SK-N-SH (cell line): ENCODE data around the gene KLHDC8A. TPM values are rescaled to one million over a fixed set of nuclear protein-coding genes. Genes with fewer than 3 reads are reported as not detected.
"Not testable (repeated sequence)": the region's sequence is repeated elsewhere in the genome, so short reads cannot be mapped to it uniquely, and the experiment has no call there.

Experiments
- CTCF ChIA-PET: fragments of 300-600, 350-600 bp; formaldehyde crosslinking; extraction: SDS; loops from one replicate; lab custom pipeline; 2021; lab: Yijun Ruan, JAX
- POLR2A ChIA-PET: fragments of 350-600 bp; sonication (Branson Sonifier 250); formaldehyde crosslinking; extraction: SDS; loops from one replicate; lab custom pipeline; 2020; ENCODE audit warnings: antibody characterized with exemption, inconsistent platforms; lab: Yijun Ruan, JAX
- DNase-seq: peaks from one replicate; pipeline ENCODE4 v3.0.0; 2012
- H2AFZ ChIP-seq: fragments of 200-600 bp; sonication (generic); 2 replicates; pipeline ENCODE4 v1.8.1; 2016; ENCODE audit warnings: antibody characterized with exemption, mild to moderate bottlenecking, low read depth
- H3F3A ChIP-seq: fragments of 200-600 bp; sonication (generic); replicated peaks from 2 replicates; pipeline ENCODE3; 2016; ENCODE audit warnings: antibody characterized with exemption, mild to moderate bottlenecking; ENCODE audit not compliant: insufficient read depth
- H3K27ac ChIP-seq, 2 experiments: fragments of 200-500 bp in 1 of 2; fragments of 200-600 bp in 1 of 2; sonication (Bioruptor generic) in 1 of 2; sonication (generic), shearing (Covaris generic) in 1 of 2; 2 replicates each; pipeline versions ENCODE4 v1.5.1 to v1.6.1; 2014 to 2016; ENCODE audit warnings: low read depth in 2 of 2, inconsistent platforms in 1 of 2, low read length in 1 of 2, mild to moderate bottlenecking in 1 of 2, mixed read lengths in 1 of 2
- H3K27me3 ChIP-seq: fragments of 200-600 bp; sonication (generic), shearing (Covaris generic); 2 replicates; pipeline ENCODE4 v1.6.1; 2016; ENCODE audit warnings: mixed run types; ENCODE audit not compliant: insufficient read depth
- H3K36me3 ChIP-seq, 2 experiments: fragments of 200-500 bp in 1 of 2; fragments of 200-600 bp in 1 of 2; sonication (Bioruptor generic) in 1 of 2; sonication (generic) in 1 of 2; replicated peaks in 1 of 2; 2 replicates each; pipeline versions ENCODE3 to v1.5.1; 2014 to 2016; ENCODE audit warnings: low read length in 1 of 2, mild to moderate bottlenecking in 1 of 2; ENCODE audit not compliant: insufficient read depth in 2 of 2, control insufficient read depth in 1 of 2
- H3K4me1 ChIP-seq, 2 experiments: fragments of 200-500 bp in 1 of 2; fragments of 200-600 bp in 1 of 2; sonication (Bioruptor generic) in 1 of 2; sonication (generic), shearing (Covaris generic) in 1 of 2; 2 replicates each; pipeline versions ENCODE4 v1.5.1 to v1.6.1; 2014 to 2016; ENCODE audit warnings: low read depth in 1 of 2, low read length in 1 of 2, mixed run types in 1 of 2; ENCODE audit not compliant: insufficient read depth in 2 of 2, control insufficient read depth in 1 of 2
- H3K4me2 ChIP-seq: fragments of 200-600 bp; sonication (generic), shearing (Covaris generic); 2 replicates; pipeline ENCODE4 v1.6.1; 2017; ENCODE audit warnings: mixed run types
- H3K4me3 ChIP-seq, 2 experiments: fragments of 200-500 bp in 1 of 2; fragments of 200-600 bp in 1 of 2; sonication (Bioruptor generic) in 1 of 2; sonication (generic), shearing (Covaris generic) in 1 of 2; 2 replicates each; pipeline versions ENCODE4 v1.5.1 to v1.8.1; 2014 to 2016; ENCODE audit warnings: low read depth in 2 of 2, inconsistent platforms in 1 of 2, low read length in 1 of 2, mild to moderate bottlenecking in 1 of 2, mixed read lengths in 1 of 2, moderate library complexity in 1 of 2
- H3K79me2 ChIP-seq: fragments of 200-600 bp; sonication (generic); 2 replicates; pipeline ENCODE4 v1.8.1; 2017; ENCODE audit warnings: mild to moderate bottlenecking; ENCODE audit not compliant: insufficient read depth
- H3K9ac ChIP-seq: fragments of 200-600 bp; sonication (generic); 2 replicates; pipeline ENCODE4 v1.6.1; 2017; ENCODE audit warnings: mixed run types
- H3K9me2 ChIP-seq: fragments of 200-600 bp; sonication (generic); 2 replicates; pipeline ENCODE4 v1.6.1; 2017; ENCODE audit warnings: mixed run types
- H3K9me3 ChIP-seq: fragments of 200-600 bp; sonication (generic); 2 replicates; pipeline ENCODE4 v1.6.1; 2017; ENCODE audit warnings: mixed run types, mild to moderate bottlenecking, moderate library complexity
- H4K20me1 ChIP-seq: fragments of 200-600 bp; sonication (generic); 2 replicates; pipeline ENCODE4 v1.6.1; 2017; ENCODE audit warnings: mild to moderate bottlenecking, mixed run types; ENCODE audit not compliant: insufficient read depth
- ELF1 ChIP-seq: IDR thresholded peaks from 2 replicates; pipeline ENCODE4 v1.4.0; 2012
- EZH2phosphoT487 ChIP-seq: fragments of 200-600 bp; sonication (generic); IDR thresholded peaks from 2 replicates; pipeline ENCODE4 v1.6.1; 2017; ENCODE audit warnings: low read depth, mixed run types, mild to moderate bottlenecking, antibody characterized with exemption, moderate library complexity, borderline replicate concordance
- FOSL2 ChIP-seq: IDR thresholded peaks from 2 replicates; pipeline ENCODE4 v1.4.0; 2012; ENCODE audit warnings: low read depth, mild to moderate bottlenecking, moderate library complexity, borderline replicate concordance
- GABPA ChIP-seq: IDR thresholded peaks from 2 replicates; pipeline ENCODE4 v1.4.0; 2012; ENCODE audit warnings: low read depth, mild to moderate bottlenecking
- GATA2 ChIP-seq: sonication (generic); formaldehyde crosslinking; IDR thresholded peaks from 2 replicates; pipeline ENCODE4 v1.5.0; 2020; ENCODE audit warnings: mild to moderate bottlenecking, missing genetic modification reagents
- JUND ChIP-seq: IDR thresholded peaks from 2 replicates; pipeline ENCODE4 v1.4.0; 2012
- MEF2A ChIP-seq: IDR thresholded peaks from 2 replicates; pipeline ENCODE4 v1.4.0; 2012; ENCODE audit warnings: low read depth, borderline replicate concordance
- MXI1 ChIP-seq: IDR thresholded peaks from 2 replicates; pipeline ENCODE4 v1.6.1; 2012; ENCODE audit warnings: mild to moderate bottlenecking, low read depth, low read length, improper control_type of control experiment
- NFIC ChIP-seq: IDR thresholded peaks from 2 replicates; pipeline ENCODE4 v1.4.0; 2012; ENCODE audit warnings: borderline replicate concordance
- POLR2AphosphoS5 ChIP-seq: IDR thresholded peaks from 2 replicates; pipeline ENCODE4 v1.6.1; 2012; ENCODE audit warnings: low read depth, low read length
- RAD21 ChIP-seq: IDR thresholded peaks from 2 replicates; pipeline ENCODE4 v1.6.1; 2012; ENCODE audit warnings: mild to moderate bottlenecking, low read length
- RXRA ChIP-seq: IDR thresholded peaks from 2 replicates; pipeline ENCODE4 v1.4.0; 2012; ENCODE audit warnings: low read depth, mild to moderate bottlenecking, borderline replicate concordance
- SIN3A ChIP-seq: IDR thresholded peaks from 2 replicates; pipeline ENCODE4 v1.6.1; 2012; ENCODE audit warnings: low read depth, mild to moderate bottlenecking, low read length, moderate library complexity, borderline replicate concordance
- TAF1 ChIP-seq: IDR thresholded peaks from 2 replicates; pipeline ENCODE4 v1.6.1; 2012; ENCODE audit warnings: low read depth, mild to moderate bottlenecking, low read length, moderate library complexity, borderline replicate concordance
- TEAD4 ChIP-seq: IDR thresholded peaks from 2 replicates; pipeline ENCODE4 v1.4.0; 2012; ENCODE audit warnings: mild to moderate bottlenecking, borderline replicate concordance; ENCODE audit not compliant: insufficient read depth
- YY1 ChIP-seq: IDR thresholded peaks from 2 replicates; pipeline ENCODE4 v1.4.0; 2012; ENCODE audit warnings: low read depth, mild to moderate bottlenecking
- WGBS: methylation state at CpG from one replicate; pipeline ENCODE4 v1.1.6; 2017; ENCODE audit warnings: low lambda C conversion rate; 5-methylcytosine and 5-hydroxymethylcytosine counted together
- polyA plus RNA-seq, 3 experiments: library from polyadenylated mRNA; depleted of rRNA; stranded (reverse); fragments of >200 nt; gene quantifications; 2 replicates each; pipeline ENCODE4 v1.2.3, GENCODE V29; 2012
- TF ChIP-seq, protein P1 (sequence below): IDR thresholded peaks from 2 replicates; pipeline ENCODE4 v1.4.0; 2012; ENCODE audit warnings: low read depth, borderline replicate concordance
- TF ChIP-seq, protein P2 (sequence below): IDR thresholded peaks from 2 replicates; pipeline ENCODE4 v1.6.1; 2012; ENCODE audit warnings: mild to moderate bottlenecking, low read depth, low read length, moderate library complexity
- TF ChIP-seq, protein P3 (sequence below): IDR thresholded peaks from 2 replicates; pipeline ENCODE4 v1.4.0; 2012; ENCODE audit warnings: low read depth, borderline replicate concordance
- TF ChIP-seq, protein P4 (sequence below): fragments of 200-600 bp; sonication (generic); IDR thresholded peaks from 2 replicates; pipeline ENCODE4 v1.6.1; 2017; ENCODE audit warnings: antibody characterized with exemption, mild to moderate bottlenecking, moderate library complexity

Gene KLHDC8A
- polyA plus RNA-seq (2012; rRNA removed) = 0.02 and 0.03 TPM in 2 replicates
- 0.01 and 0.09 TPM in 2 replicates for polyA plus RNA-seq (2012; cell fraction: cytosol; rRNA removed)
- polyA plus RNA-seq (2012; cell fraction: nucleus; rRNA removed) = 0.07 TPM in 1 of 2 replicates, not detected in the other

DNA sequence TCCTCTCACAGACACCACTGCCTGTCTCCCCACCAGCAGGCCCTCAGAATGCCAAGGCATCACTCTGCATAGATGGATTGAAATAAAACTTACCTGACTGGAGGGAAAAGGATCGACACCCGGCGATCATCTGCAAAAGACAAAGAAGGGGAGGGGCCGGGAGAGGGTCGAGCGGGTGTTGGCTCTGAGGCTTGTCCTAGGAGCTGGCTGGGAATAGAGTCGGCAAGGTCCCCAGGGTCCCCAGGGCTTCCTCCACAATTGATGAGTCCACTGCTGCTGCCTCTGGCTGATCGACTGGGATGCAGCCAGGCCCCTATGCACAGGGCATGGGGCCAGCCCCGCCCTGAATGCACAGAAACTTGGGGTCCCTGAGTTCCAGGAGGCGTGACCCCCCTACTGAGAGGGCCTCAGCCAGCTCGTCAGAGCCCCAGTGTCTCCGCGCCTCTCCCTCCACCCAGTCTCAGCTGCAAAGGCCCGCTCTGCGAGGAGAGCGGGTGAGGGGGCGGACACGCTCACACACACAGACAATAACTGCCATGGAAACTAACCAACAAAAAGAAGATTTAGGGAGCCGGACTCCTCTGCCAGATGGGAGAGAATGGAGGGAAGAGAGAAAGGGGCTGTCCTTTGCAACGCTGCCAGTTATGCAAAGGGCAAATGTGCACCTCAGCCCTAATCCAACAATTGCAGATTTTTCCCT, at the start of gene KLHDC8A:
Gene KLHDC8A, minus strand, starts transcription at position 483 of the 700 bp plus-strand sequence. CDS start 13,318 bp downstream, outside the sequence.
- no peaks in the 10 kb centered on the region for H3K9me2 ChIP-seq
- no peak for DNase-seq
- no peaks in the 10 kb centered on the region for H3K9me3 ChIP-seq
- H3K79me2 ChIP-seq = no peaks in the 10 kb centered on the region
- no peaks in the 10 kb centered on the region for H3F3A ChIP-seq
- POLR2A ChIA-PET = no interaction called here
- CTCF ChIA-PET = interaction anchor here (1.6 to 4.5 kb wide), 4 partner anchors 10 to 168 kb away, joined by 8 to 91 read pairs (median 22); no protein-coding TSS in a partner anchor
- H4K20me1 ChIP-seq = no peaks in the 10 kb centered on the region
- no peak within 1 kb of the TSS for H3K4me3 ChIP-seq
- TF ChIP-seq POLR2AphosphoS5 (no peak), MEF2A (no peak), ELF1 (no peak), RXRA (no peak), JUND (no peak), RAD21 (no peak), YY1 (no peak), SIN3A (no peak), EZH2phosphoT487 (no peak), MXI1 (no peak), NFIC (no peak), TAF1 (no peak), GABPA (no peak), FOSL2 (no peak), GATA2 (no peak), TEAD4 (no peak)
- TF ChIP-seq, protein P1, sequence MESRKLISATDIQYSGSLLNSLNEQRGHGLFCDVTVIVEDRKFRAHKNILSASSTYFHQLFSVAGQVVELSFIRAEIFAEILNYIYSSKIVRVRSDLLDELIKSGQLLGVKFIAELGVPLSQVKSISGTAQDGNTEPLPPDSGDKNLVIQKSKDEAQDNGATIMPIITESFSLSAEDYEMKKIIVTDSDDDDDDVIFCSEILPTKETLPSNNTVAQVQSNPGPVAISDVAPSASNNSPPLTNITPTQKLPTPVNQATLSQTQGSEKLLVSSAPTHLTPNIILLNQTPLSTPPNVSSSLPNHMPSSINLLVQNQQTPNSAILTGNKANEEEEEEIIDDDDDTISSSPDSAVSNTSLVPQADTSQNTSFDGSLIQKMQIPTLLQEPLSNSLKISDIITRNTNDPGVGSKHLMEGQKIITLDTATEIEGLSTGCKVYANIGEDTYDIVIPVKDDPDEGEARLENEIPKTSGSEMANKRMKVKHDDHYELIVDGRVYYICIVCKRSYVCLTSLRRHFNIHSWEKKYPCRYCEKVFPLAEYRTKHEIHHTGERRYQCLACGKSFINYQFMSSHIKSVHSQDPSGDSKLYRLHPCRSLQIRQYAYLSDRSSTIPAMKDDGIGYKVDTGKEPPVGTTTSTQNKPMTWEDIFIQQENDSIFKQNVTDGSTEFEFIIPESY = no peak
- TF ChIP-seq, protein P2, sequence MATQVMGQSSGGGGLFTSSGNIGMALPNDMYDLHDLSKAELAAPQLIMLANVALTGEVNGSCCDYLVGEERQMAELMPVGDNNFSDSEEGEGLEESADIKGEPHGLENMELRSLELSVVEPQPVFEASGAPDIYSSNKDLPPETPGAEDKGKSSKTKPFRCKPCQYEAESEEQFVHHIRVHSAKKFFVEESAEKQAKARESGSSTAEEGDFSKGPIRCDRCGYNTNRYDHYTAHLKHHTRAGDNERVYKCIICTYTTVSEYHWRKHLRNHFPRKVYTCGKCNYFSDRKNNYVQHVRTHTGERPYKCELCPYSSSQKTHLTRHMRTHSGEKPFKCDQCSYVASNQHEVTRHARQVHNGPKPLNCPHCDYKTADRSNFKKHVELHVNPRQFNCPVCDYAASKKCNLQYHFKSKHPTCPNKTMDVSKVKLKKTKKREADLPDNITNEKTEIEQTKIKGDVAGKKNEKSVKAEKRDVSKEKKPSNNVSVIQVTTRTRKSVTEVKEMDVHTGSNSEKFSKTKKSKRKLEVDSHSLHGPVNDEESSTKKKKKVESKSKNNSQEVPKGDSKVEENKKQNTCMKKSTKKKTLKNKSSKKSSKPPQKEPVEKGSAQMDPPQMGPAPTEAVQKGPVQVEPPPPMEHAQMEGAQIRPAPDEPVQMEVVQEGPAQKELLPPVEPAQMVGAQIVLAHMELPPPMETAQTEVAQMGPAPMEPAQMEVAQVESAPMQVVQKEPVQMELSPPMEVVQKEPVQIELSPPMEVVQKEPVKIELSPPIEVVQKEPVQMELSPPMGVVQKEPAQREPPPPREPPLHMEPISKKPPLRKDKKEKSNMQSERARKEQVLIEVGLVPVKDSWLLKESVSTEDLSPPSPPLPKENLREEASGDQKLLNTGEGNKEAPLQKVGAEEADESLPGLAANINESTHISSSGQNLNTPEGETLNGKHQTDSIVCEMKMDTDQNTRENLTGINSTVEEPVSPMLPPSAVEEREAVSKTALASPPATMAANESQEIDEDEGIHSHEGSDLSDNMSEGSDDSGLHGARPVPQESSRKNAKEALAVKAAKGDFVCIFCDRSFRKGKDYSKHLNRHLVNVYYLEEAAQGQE = no peak
- TF ChIP-seq, protein P3, sequence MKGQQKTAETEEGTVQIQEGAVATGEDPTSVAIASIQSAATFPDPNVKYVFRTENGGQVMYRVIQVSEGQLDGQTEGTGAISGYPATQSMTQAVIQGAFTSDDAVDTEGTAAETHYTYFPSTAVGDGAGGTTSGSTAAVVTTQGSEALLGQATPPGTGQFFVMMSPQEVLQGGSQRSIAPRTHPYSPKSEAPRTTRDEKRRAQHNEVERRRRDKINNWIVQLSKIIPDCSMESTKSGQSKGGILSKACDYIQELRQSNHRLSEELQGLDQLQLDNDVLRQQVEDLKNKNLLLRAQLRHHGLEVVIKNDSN = no peak
- TF ChIP-seq, protein P4, sequence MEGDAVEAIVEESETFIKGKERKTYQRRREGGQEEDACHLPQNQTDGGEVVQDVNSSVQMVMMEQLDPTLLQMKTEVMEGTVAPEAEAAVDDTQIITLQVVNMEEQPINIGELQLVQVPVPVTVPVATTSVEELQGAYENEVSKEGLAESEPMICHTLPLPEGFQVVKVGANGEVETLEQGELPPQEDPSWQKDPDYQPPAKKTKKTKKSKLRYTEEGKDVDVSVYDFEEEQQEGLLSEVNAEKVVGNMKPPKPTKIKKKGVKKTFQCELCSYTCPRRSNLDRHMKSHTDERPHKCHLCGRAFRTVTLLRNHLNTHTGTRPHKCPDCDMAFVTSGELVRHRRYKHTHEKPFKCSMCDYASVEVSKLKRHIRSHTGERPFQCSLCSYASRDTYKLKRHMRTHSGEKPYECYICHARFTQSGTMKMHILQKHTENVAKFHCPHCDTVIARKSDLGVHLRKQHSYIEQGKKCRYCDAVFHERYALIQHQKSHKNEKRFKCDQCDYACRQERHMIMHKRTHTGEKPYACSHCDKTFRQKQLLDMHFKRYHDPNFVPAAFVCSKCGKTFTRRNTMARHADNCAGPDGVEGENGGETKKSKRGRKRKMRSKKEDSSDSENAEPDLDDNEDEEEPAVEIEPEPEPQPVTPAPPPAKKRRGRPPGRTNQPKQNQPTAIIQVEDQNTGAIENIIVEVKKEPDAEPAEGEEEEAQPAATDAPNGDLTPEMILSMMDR = no peak
- WGBS = 74% methylated on average over 19 of the region's 20 CpGs
- H3K9ac ChIP-seq = no peak within 1 kb of the TSS
- no peak within 1 kb of the TSS for H2AFZ ChIP-seq
- peaks cover 5% of the 10 kb centered on the region; the same call in 1 of the 2 replicates for H3K27me3 ChIP-seq
- H3K4me2 ChIP-seq = no peak within 1 kb of the TSS
- peaks cover 0 to 8% of the 10 kb centered on the region in 2 experiments; a peak in 1 of 4 replicates for H3K4me1 ChIP-seq
- no peaks in the 10 kb centered on the region for H3K36me3 ChIP-seq
- H3K27ac ChIP-seq = no peak within 1 kb of the TSS

DNA sequence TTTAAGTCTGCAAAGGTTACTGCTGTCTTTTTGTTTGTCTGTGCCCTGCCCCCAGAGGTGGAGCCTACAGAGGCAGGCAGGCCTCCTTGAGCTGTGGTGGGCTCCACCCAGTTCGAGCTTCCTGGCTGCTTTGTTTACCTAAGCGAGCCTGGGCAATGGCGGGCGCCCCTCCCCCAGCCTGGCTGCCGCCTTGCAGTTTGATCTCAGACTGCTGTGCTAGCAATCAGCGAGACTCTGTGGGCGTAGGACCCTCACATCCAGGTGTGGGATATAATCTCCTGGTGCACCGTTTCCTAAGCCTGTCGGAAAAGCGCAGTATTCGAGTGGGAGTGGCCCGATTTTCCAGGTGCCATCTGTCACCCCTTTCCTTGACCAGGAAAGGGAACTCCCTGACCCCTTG, 49.5 kb upstream of the KLHDC8A start:
- H3K9me2 ChIP-seq, H3K4me3 ChIP-seq, H2AFZ ChIP-seq, H4K20me1 ChIP-seq, H3K79me2 ChIP-seq, DNase-seq, POLR2A ChIA-PET, H3K27ac ChIP-seq, H3K27me3 ChIP-seq, H3K4me1 ChIP-seq, H3K36me3 ChIP-seq, H3K9ac ChIP-seq, H3K9me3 ChIP-seq, H3F3A ChIP-seq, H3K4me2 ChIP-seq: not testable (repeated sequence)
- WGBS = 35% methylated on average over 5 of the region's 12 CpGs
- CTCF ChIA-PET = interaction anchor here (1.1 to 1.5 kb wide), 4 partner anchors 9 to 117 kb away, joined by 3 to 5 read pairs (median 4); no protein-coding TSS in a partner anchor
